Upper lobe of left lung (tissue), 6 donors: ENCODE results near the gene C11orf16. TPM values are rescaled to one million over a fixed set of nuclear protein-coding genes. Genes with fewer than 3 reads are reported as not detected.

Experiments used
- ATAC-seq, 2 donors: fragments of 200-7000 bp; cut with Tn5 transposase; one replicate each; pipeline ENCODE4 v1.9.1; 2022; ENCODE audit warnings: mild to moderate bottlenecking in 2 of 2, moderate library complexity in 2 of 2; ENCODE audit not compliant: low FRiP score in 2 of 2
- DNase-seq, 2 donors: peaks; one replicate each; pipeline ENCODE4 v3.0.0-alpha.2; 2019 to 2020
- H3K27ac ChIP-seq, 4 donors: fragments of 200-600 bp; sonication (generic); one replicate each; pipeline ENCODE4 v1.5.1; 2016 to 2019
- H3K27me3 ChIP-seq, 4 donors: fragments of 200-600 bp; sonication (generic); one replicate each; pipeline ENCODE4 v1.5.1; 2017 to 2019
- H3K36me3 ChIP-seq, 4 donors: fragments of 200-600 bp; sonication (generic); one replicate each; pipeline ENCODE4 v1.5.1; 2016 to 2019
- H3K4me1 ChIP-seq, 4 donors: fragments of 200-600 bp; sonication (generic); one replicate each; pipeline ENCODE4 v1.5.1; 2018 to 2019
- H3K4me3 ChIP-seq, 4 donors: fragments of 200-600 bp; sonication (generic); one replicate each; pipeline ENCODE4 v1.5.1; 2017 to 2019; ENCODE audit warnings: mild to moderate bottlenecking in 2 of 4, moderate library complexity in 1 of 4
- H3K9me3 ChIP-seq, 4 donors: fragments of 200-600 bp; sonication (generic); one replicate each; pipeline ENCODE4 v1.5.1; 2018 to 2019
- EP300 ChIP-seq, 4 donors: sonication (generic); formaldehyde crosslinking; IDR thresholded peaks; one replicate each; pipeline ENCODE4 v1.5.1; 2017; ENCODE audit warnings: antibody characterized with exemption in 4 of 4, control low read depth in 2 of 4
- POLR2A ChIP-seq, 4 donors: fragments of 450-650 bp; IDR thresholded peaks; one replicate each; pipeline ENCODE4 v1.5.1; 2016 to 2017; ENCODE audit warnings: antibody characterized with exemption in 4 of 4, mild to moderate bottlenecking in 2 of 4
- POLR2AphosphoS5 ChIP-seq, 2 donors: sonication (generic); formaldehyde crosslinking; IDR thresholded peaks; one replicate each; pipeline ENCODE4 v1.5.1; 2017; ENCODE audit warnings: antibody characterized with exemption in 2 of 2
- WGBS, 2 donors: methylation state at CpG; one replicate each; pipeline ENCODE4 v1.1.5; 2017 to 2018; 5-methylcytosine and 5-hydroxymethylcytosine counted together
- total RNA-seq, 6 donors: library from RNA; depleted of rRNA in 4 of 6; stranded (reverse); fragments of >200 nt in 4 of 6; gene quantifications; one replicate each; pipeline versions ENCODE4 v1.1.0 to v1.2.1, GENCODE V29; 2016 to 2021
- TF ChIP-seq, protein P1 (sequence below), 6 experiments: fragments of 450-650 bp in 4 of 6; fragments of 200-600 bp in 2 of 6; sonication (generic) in 2 of 6; IDR thresholded peaks; one replicate each; pipeline ENCODE4 v1.5.1; 2016 to 2019; ENCODE audit warnings: antibody characterized with exemption in 6 of 6
- donor health status: DM: no; HTN: no; CAD: no; lungs with moderate emphysema.
- donor health status: DM: no; HTN: yes; CAD: no; lungs with severe emphysema.

The C11orf16 gene
- total RNA-seq, 6 donors from 2014 or later = 4.3 to 13.6 (median 7.8) TPM; not detected in 1

GRCh38 chr11:8928205-8928604, 4.5 kb downstream of the C11orf16 start:
- 87% methylated on average over 4 of the region's 4 CpGs for WGBS, 2 donors
- ATAC-seq = no peak
- no peaks in the 10 kb centered on the region for H3K4me1 ChIP-seq
- H3K4me3 ChIP-seq = no peak overlapping the region
- no peak for DNase-seq
- H3K9me3 ChIP-seq = no peaks in the 10 kb centered on the region
- TF ChIP-seq EP300 (IDR thresholded peaks at IDR 0.05) (no peak), POLR2AphosphoS5 (IDR thresholded peaks at IDR 0.05) (no peak), POLR2A (IDR thresholded peaks at IDR 0.05) (no peak)
- TF ChIP-seq, protein P1, sequence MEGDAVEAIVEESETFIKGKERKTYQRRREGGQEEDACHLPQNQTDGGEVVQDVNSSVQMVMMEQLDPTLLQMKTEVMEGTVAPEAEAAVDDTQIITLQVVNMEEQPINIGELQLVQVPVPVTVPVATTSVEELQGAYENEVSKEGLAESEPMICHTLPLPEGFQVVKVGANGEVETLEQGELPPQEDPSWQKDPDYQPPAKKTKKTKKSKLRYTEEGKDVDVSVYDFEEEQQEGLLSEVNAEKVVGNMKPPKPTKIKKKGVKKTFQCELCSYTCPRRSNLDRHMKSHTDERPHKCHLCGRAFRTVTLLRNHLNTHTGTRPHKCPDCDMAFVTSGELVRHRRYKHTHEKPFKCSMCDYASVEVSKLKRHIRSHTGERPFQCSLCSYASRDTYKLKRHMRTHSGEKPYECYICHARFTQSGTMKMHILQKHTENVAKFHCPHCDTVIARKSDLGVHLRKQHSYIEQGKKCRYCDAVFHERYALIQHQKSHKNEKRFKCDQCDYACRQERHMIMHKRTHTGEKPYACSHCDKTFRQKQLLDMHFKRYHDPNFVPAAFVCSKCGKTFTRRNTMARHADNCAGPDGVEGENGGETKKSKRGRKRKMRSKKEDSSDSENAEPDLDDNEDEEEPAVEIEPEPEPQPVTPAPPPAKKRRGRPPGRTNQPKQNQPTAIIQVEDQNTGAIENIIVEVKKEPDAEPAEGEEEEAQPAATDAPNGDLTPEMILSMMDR (IDR thresholded peaks at IDR 0.05) = no peak
- no peak overlapping the region for H3K27ac ChIP-seq
- no peaks in the 10 kb centered on the region for H3K27me3 ChIP-seq
- peaks cover 0 to under 1% (median 0%) of the 10 kb centered on the region in 4 donors for H3K36me3 ChIP-seq

DNA sequence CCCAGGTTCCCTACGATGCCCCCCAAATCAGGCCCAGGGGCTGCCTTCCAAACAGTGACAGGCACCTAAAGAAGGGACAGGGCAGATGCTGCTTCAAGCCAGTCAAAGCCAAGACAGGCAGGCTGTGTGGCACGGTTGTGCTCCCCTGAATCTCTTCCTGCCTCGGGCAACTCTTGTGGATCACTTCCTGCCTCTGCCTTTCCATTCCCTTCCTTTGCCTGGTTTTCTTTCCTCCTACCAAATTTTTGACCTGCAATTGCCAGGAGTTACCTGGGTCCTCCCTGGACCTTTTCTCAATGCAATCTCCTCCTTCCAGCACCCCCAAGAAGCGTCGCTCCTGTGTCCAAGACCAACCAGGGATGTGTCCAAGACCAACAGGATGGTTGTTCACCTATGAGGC, 5.5 kb downstream of the C11orf16 start:
- no peak for ATAC-seq
- Histone ChIP-seq H3K27ac (no peak overlapping the region), H3K4me1 (no peaks in the 10 kb centered on the region), H3K4me3 (no peak overlapping the region), H3K27me3 (no peaks in the 10 kb centered on the region), H3K36me3 (peaks cover 0 to 10% (median 6%) of the 10 kb centered on the region in 4 donors), H3K9me3 (no peaks in the 10 kb centered on the region)
- 81 to 83% methylated on average over 5 of the region's 5 CpGs for WGBS, 2 donors
- no peak for DNase-seq
- TF ChIP-seq, protein P1 (IDR thresholded peaks at IDR 0.05) = no peak
- no peak for TF ChIP-seq EP300 (IDR thresholded peaks at IDR 0.05)
- TF ChIP-seq POLR2A (IDR thresholded peaks at IDR 0.05) = no peak
- no peak for TF ChIP-seq POLR2AphosphoS5 (IDR thresholded peaks at IDR 0.05)

DNA sequence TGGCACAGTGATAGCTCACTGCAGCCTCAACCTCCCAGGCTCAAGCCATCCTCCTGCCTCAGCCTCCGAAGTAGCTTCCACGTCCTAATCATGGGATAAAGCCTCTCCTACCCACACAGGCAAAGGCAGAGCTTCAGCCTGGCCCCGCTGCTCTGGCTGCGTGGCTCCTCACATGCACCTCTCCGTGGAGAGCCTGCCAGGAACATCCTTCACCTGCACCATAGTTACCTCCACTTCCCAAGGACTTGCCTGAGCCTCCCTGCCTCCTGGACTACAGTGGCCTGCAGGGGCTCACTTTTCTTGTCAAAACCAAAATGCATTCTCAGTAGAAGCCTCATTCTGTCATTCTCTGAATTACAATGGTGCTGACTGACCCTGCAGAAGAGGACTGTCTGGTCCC, 6.5 kb downstream of the C11orf16 start:
- Histone ChIP-seq H3K27me3 (no peaks in the 10 kb centered on the region), H3K27ac (no peak overlapping the region), H3K36me3 (peaks cover 0 to 20% (median 16%) of the 10 kb centered on the region in 4 donors), H3K4me1 (no peaks in the 10 kb centered on the region), H3K9me3 (no peaks in the 10 kb centered on the region), H3K4me3 (no peak overlapping the region)
- TF ChIP-seq EP300 (IDR thresholded peaks at IDR 0.05) (no peak), POLR2AphosphoS5 (IDR thresholded peaks at IDR 0.05) (no peak), POLR2A (IDR thresholded peaks at IDR 0.05) (no peak)
- TF ChIP-seq, protein P1 (IDR thresholded peaks at IDR 0.05) = no peak
- DNase-seq = no peak
- ATAC-seq = no peak
- 94% methylated on average over 5 of the region's 5 CpGs; no CpG with 5 or more reads in 1 of the 2 donors for WGBS, 2 donors

- no peak for ATAC-seq
These were observed 7.0 kb downstream of the C11orf16 start for GRCh38 chr11:8925711-8926110.

More at GRCh38 chr11:8925711-8926110, 7.0 kb downstream of the C11orf16 start:
- Histone ChIP-seq H3K36me3 (peaks cover 0 to 25% (median 18%) of the 10 kb centered on the region in 4 donors), H3K9me3 (no peaks in the 10 kb centered on the region), H3K27me3 (no peaks in the 10 kb centered on the region), H3K27ac (no peak overlapping the region), H3K4me1 (no peaks in the 10 kb centered on the region), H3K4me3 (no peak overlapping the region)
- TF ChIP-seq POLR2A (IDR thresholded peaks at IDR 0.05) (no peak), EP300 (IDR thresholded peaks at IDR 0.05) (no peak), POLR2AphosphoS5 (IDR thresholded peaks at IDR 0.05) (no peak)
- TF ChIP-seq, protein P1 (IDR thresholded peaks at IDR 0.05) = no peak
- no peak for DNase-seq
- 96 to 97% methylated on average over 2 to 4 of the region's 5 CpGs for WGBS, 2 donors
